NB4 (cell line): ENCODE results near the gene RUVBL1.

Source experiments
- DNase-seq: peaks from one replicate; pipeline ENCODE4 v3.0.0; 2010; ENCODE audit warnings: low read depth
- H3K4me3 ChIP-seq: one replicate; pipeline ENCODE4 v1.5.1; 2011; ENCODE audit warnings: mild to moderate bottlenecking, low read depth, low read length, moderate library complexity
- CTCF ChIP-seq: IDR thresholded peaks from one replicate; pipeline ENCODE4 v1.5.1; 2012; ENCODE audit warnings: low read depth, low read length
- MAX ChIP-seq: IDR thresholded peaks from 2 replicates; pipeline ENCODE4 v1.6.1; 2011; ENCODE audit warnings: low read depth, low read length
- MYC ChIP-seq: IDR thresholded peaks from 2 replicates; pipeline ENCODE4 v1.6.1; 2011; ENCODE audit warnings: low read depth, low read length
- POLR2A ChIP-seq: IDR thresholded peaks from 2 replicates; pipeline ENCODE4 v1.6.1; 2011; ENCODE audit warnings: mild to moderate bottlenecking; ENCODE audit not compliant: insufficient read length; ENCODE audit errors: extremely low read depth

Gene RUVBL1

GRCh38 chr3:128060473-128061381 is 62.9 kb downstream of the RUVBL1 start:
- no peak for DNase-seq
- no peak overlapping the region for H3K4me3 ChIP-seq
- TF ChIP-seq MYC: no peak
- TF ChIP-seq CTCF: no peak
- TF ChIP-seq MAX: no peak
- no peak for TF ChIP-seq POLR2A

GRCh38 chr3:128056258-128056657 is 67.4 kb downstream of the RUVBL1 start:
- no peak overlapping the region for H3K4me3 ChIP-seq
- DNase-seq: no peak
- TF ChIP-seq MYC (no peak), CTCF (no peak), MAX (no peak)

GRCh38 chr3:128054367-128054766 is 69.2 kb downstream of the RUVBL1 start:
- H3K4me3 ChIP-seq: peak overlapping the region; percentile 100
- TF ChIP-seq MYC (no peak), CTCF (no peak), POLR2A (no peak), MAX (no peak)
- no peak for DNase-seq

- no peak for DNase-seq
- H3K4me3 ChIP-seq: peak overlapping the region; percentile 100
- TF ChIP-seq POLR2A (no peak), CTCF (no peak), MYC (no peak), MAX (no peak)
Measured at GRCh38 chr3:128053614-128054013, 70.0 kb downstream of the RUVBL1 start.

GRCh38 chr3:128052595-128053351 is 70.8 kb downstream of the RUVBL1 start:
- TF ChIP-seq MAX (no peak), CTCF (no peak), MYC (no peak), POLR2A (no peak)
- DNase-seq: no peak
- H3K4me3 ChIP-seq: peak overlapping the region; percentile 100
